ENCODE results near the gene MAST3. TPM values are rescaled to one million over a fixed set of nuclear protein-coding genes. Genes with fewer than 3 reads are reported as not detected.
A peak's percentile ranks its signal among the peaks of the same experiment; 100 is the strongest.

The MAST3 gene
- total and polyA plus RNA-seq, 2 of the 13 experiments (the other 11 are each of a cell fraction or from before 2014, with no cell fraction given), result 4.1 to 4.6 TPM

GRCh38 chr19:18058208-18059009 is 39.2 kb upstream of the MAST3 start (continued):
- TF ChIP-seq NFIB (CRISPR knock-in tag; IDR thresholded peaks at IDR 0.05; ENCODE audit: borderline replicate concordance), result no peak
- TF ChIP-seq ZKSCAN5 (CRISPR knock-in tag; IDR thresholded peaks at IDR 0.05), result no peak
- 0 out of 2 replicates have a peak, but pooled peaks have one; percentile 46 for TF ChIP-seq ZNF33B (CRISPR knock-in tag; IDR thresholded peaks at IDR 0.05)
- TF ChIP-seq BATF2 (CRISPR knock-in tag; IDR thresholded peaks at IDR 0.05), result no peak
- TF ChIP-seq ZNF737 (CRISPR knock-in tag; IDR thresholded peaks at IDR 0.05; ENCODE audit: borderline replicate concordance), result no peak
- TF ChIP-seq PHF5A (CRISPR knock-in tag; IDR thresholded peaks at IDR 0.05; ENCODE audit: low read depth, unreplicated experiment), result no peak
- TF ChIP-seq KDM3A (CRISPR knock-in tag; IDR thresholded peaks at IDR 0.05; ENCODE audit: low read depth), result peak; percentile 89; the same call in 1 of the 2 replicates
- TF ChIP-seq PATZ1 (CRISPR knock-in tag; IDR thresholded peaks at IDR 0.05), result peak; percentile 96
- peak; percentile 59; the same call in 1 of the 2 replicates for TF ChIP-seq ZZZ3 (CRISPR knock-in tag; IDR thresholded peaks at IDR 0.05; ENCODE audit: borderline replicate concordance)
- TF ChIP-seq ZFAT (CRISPR knock-in tag; conservative IDR thresholded peaks at IDR 0.05), result no peak
- no peak for TF ChIP-seq ZBTB25 (CRISPR knock-in tag; IDR thresholded peaks at IDR 0.05)
- 0 out of 2 replicates have a peak, but pooled peaks have one; percentile 22 for TF ChIP-seq ZNF580 (CRISPR knock-in tag; IDR thresholded peaks at IDR 0.05; ENCODE audit: borderline replicate concordance, low read depth)
- no peak for TF ChIP-seq ZHX1 (CRISPR knock-in tag; IDR thresholded peaks at IDR 0.05; ENCODE audit: low read depth)
- TF ChIP-seq HHEX (CRISPR knock-in tag; IDR thresholded peaks at IDR 0.05), result no peak
- no peak for TF ChIP-seq GZF1 (CRISPR knock-in tag; IDR thresholded peaks at IDR 0.05)
- no peak for TF ChIP-seq SKIL (CRISPR knock-in tag; IDR thresholded peaks at IDR 0.05; ENCODE audit: borderline replicate concordance)
- no peak for TF ChIP-seq ZFYVE20 (CRISPR knock-in tag; IDR thresholded peaks at IDR 0.05; ENCODE audit: borderline replicate concordance, low read depth)

All from HepG2 (cell line).